T-cell (primary cell): ENCODE results near the gene SLC35A4. TPM values are rescaled to one million over a fixed set of nuclear protein-coding genes. Genes with fewer than 3 reads are reported as not detected.
"Not testable (repeated sequence)": the region's sequence is repeated elsewhere in the genome, so short reads cannot be mapped to it uniquely, and the experiment has no call there.

Experiments
- ATAC-seq, 4 experiments: fragments of 200-7000 bp in 3 of 4; fragments of 150-1000 bp in 1 of 4; cut with Tn5 transposase; replicated peaks in 1 of 4; 1 replicate in 3 of 4; 2 replicates in 1 of 4; pipeline ENCODE4 v1.10.0; 2021; ENCODE audit warnings: moderate library complexity in 3 of 4, mild to moderate bottlenecking in 2 of 4, moderate number of reproducible peaks in 1 of 4
- CTCF ChIA-PET, 2 donors: fragments of 300-600 bp; sonication (Branson Sonifier 250); formaldehyde crosslinking; loops; one replicate each; lab custom pipeline; 2022; ENCODE audit warnings: antibody characterized with exemption in 2 of 2; lab: Charles Lee
- POLR2A ChIA-PET, 2 donors: fragments of 300-600 bp; sonication (Branson Sonifier 250); formaldehyde crosslinking; loops; one replicate each; lab custom pipeline; 2022; ENCODE audit warnings: antibody characterized with exemption in 2 of 2; lab: Charles Lee
- DNase-seq, 35 experiments: peaks; one replicate each; pipeline versions ENCODE4 v3.0.0 to v3.0.0-alpha.2; 2013 to 2023
- H3K27ac ChIP-seq: one replicate; pipeline ENCODE4 v1.5.1; 2013; ENCODE audit warnings: low read length
- H3K27me3 ChIP-seq, 2 experiments: replicated peaks in 1 of 2; 1 replicate in 1 of 2; 2 replicates in 1 of 2; pipeline versions ENCODE4 v1.6.1 to v1.7.0; 2013; ENCODE audit warnings: low read length in 1 of 2, mixed read lengths in 1 of 2; ENCODE audit not compliant: control insufficient read depth in 2 of 2, insufficient read depth in 2 of 2; ENCODE audit errors: extremely low read depth in 1 of 2
- H3K36me3 ChIP-seq, 2 donors: 1 replicate in 1 of 2; 2 replicates in 1 of 2; pipeline versions ENCODE4 v1.6.1 to v1.7.0; 2013; ENCODE audit warnings: low read length in 1 of 2; ENCODE audit not compliant: control insufficient read depth in 2 of 2, insufficient read depth in 1 of 2; ENCODE audit errors: extremely low read depth in 1 of 2
- H3K4me1 ChIP-seq, 2 experiments: 1 replicate in 1 of 2; 2 replicates in 1 of 2; pipeline versions ENCODE4 v1.6.1 to v1.7.0; 2013; ENCODE audit warnings: low read length in 2 of 2, mixed read lengths in 1 of 2; ENCODE audit not compliant: insufficient read depth in 2 of 2, control insufficient read depth in 1 of 2; ENCODE audit errors: extremely low read depth in 1 of 2
- H3K4me3 ChIP-seq, 2 donors: 1 replicate in 1 of 2; 2 replicates in 1 of 2; pipeline versions ENCODE4 v1.5.1 to v1.7.0; 2013; ENCODE audit warnings: mild to moderate bottlenecking in 2 of 2, low read length in 1 of 2, moderate library complexity in 1 of 2; ENCODE audit not compliant: control insufficient read depth in 1 of 2; ENCODE audit errors: extremely low read depth in 1 of 2
- H3K9me3 ChIP-seq: 2 replicates; pipeline ENCODE4 v1.7.0; 2013
- H3K27ac Mint-ChIP-seq, 2 donors: one replicate each; pipeline ENCODE4 v1.8.0; 2020 to 2021; ENCODE audit warnings: mild to moderate bottlenecking in 2 of 2, mixed read lengths in 2 of 2
- H3K27me3 Mint-ChIP-seq, 2 donors: one replicate each; pipeline ENCODE4 v1.8.0; 2021 to 2022; ENCODE audit warnings: mixed read lengths in 2 of 2
- H3K36me3 Mint-ChIP-seq: one replicate; pipeline ENCODE4 v1.8.0; 2021; ENCODE audit warnings: mixed read lengths
- H3K4me1 Mint-ChIP-seq, 3 donors: one replicate each; pipeline ENCODE4 v1.8.0; 2020 to 2022; ENCODE audit warnings: mixed read lengths in 3 of 3, mild to moderate bottlenecking in 1 of 3
- H3K4me3 Mint-ChIP-seq, 3 donors: one replicate each; pipeline ENCODE4 v1.8.0; 2020 to 2022; ENCODE audit warnings: mild to moderate bottlenecking in 3 of 3, mixed read lengths in 3 of 3, moderate library complexity in 3 of 3
- H3K9me3 Mint-ChIP-seq, 3 donors: one replicate each; pipeline ENCODE4 v1.8.0; 2020 to 2022; ENCODE audit warnings: mixed read lengths in 3 of 3
- WGBS: methylation state at CpG from one replicate; pipeline ENCODE4 v1.1.5; 2013; ENCODE audit warnings: missing lambda C conversion rate; ENCODE audit not compliant: insufficient coverage; 5-methylcytosine and 5-hydroxymethylcytosine counted together
- total RNA-seq, 35 experiments: library from RNA in 6 of 35; stranded (reverse) in 6 of 35; fragments of 120-200 nt in 1 of 35; gene quantifications; one replicate each; pipeline versions ENCODE4 v1.2.1 to v1.2.4 and lab custom pipeline; 2013 to 2026

SLC35A4 gene
- total RNA-seq, 5 donors from 2014 or later (not counting 1 experiment from before 2014, with no cell fraction given), result 47.7 to 75.2 (median 72.4) TPM

- Mint-ChIP-seq H3K36me3 (peaks cover 3% of the 10 kb centered on the region), H3K4me3 (no peak overlapping the region), H3K27ac (no peak overlapping the region), H3K4me1 (no peaks in the 10 kb centered on the region), H3K27me3 (peaks cover 4 to 8% of the 10 kb centered on the region in 2 donors), H3K9me3 (peaks cover 0 to 9% (median 0%) of the 10 kb centered on the region in 3 donors)
- WGBS, result no CpG with 5 or more reads among the region's 1 CpG
- Histone ChIP-seq H3K4me1 (no peaks in the 10 kb centered on the region), H3K9me3 (no peaks in the 10 kb centered on the region), H3K27ac (no peak overlapping the region), H3K4me3 (no peak overlapping the region), H3K27me3 (peaks cover 0 to 7% of the 10 kb centered on the region in 2 experiments), H3K36me3 (no peaks in the 10 kb centered on the region)
- ChIA-PET POLR2A (no interaction called here), CTCF (no interaction called here)
- DNase-seq (no peak), ATAC-seq (no peak)
Measured at GRCh38 chr5:140587495-140587894, 22.9 kb downstream of the SLC35A4 start.

- no CpG with 5 or more reads among the region's 5 CpGs for WGBS
- peaks cover 0 to 7% of the 10 kb centered on the region in 2 experiments for H3K27me3 ChIP-seq
- no peak for ATAC-seq
- ChIA-PET CTCF (no interaction called here), POLR2A (no interaction called here)
- H3K36me3 ChIP-seq, result no peaks in the 10 kb centered on the region
- no peaks in the 10 kb centered on the region for H3K4me1 ChIP-seq
- Mint-ChIP-seq H3K27ac (no peak overlapping the region), H3K4me1 (no peaks in the 10 kb centered on the region), H3K36me3 (peaks cover 3% of the 10 kb centered on the region), H3K9me3 (peaks cover 0 to 6% (median 0%) of the 10 kb centered on the region in 3 donors), H3K4me3 (no peak overlapping the region), H3K27me3 (peaks cover under 1 to 2% of the 10 kb centered on the region in 2 donors)
- no peak overlapping the region for H3K27ac ChIP-seq
- H3K4me3 ChIP-seq, result no peak overlapping the region
- no peak for DNase-seq
- H3K9me3 ChIP-seq, result no peaks in the 10 kb centered on the region
Measured at GRCh38 chr5:140588311-140589070, 23.9 kb downstream of the SLC35A4 start.

GRCh38 chr5:140590861-140591260 lies 26.2 kb downstream of the SLC35A4 start:
- WGBS, result 82% methylated on average over 5 of the region's 7 CpGs
- Histone ChIP-seq H3K4me1 (no peaks in the 10 kb centered on the region), H3K4me3 (no peak overlapping the region), H3K27ac (no peak overlapping the region), H3K36me3 (no peaks in the 10 kb centered on the region), H3K9me3 (no peaks in the 10 kb centered on the region), H3K27me3 (peaks cover 0 to 8% of the 10 kb centered on the region in 2 experiments)
- ATAC-seq (no peak), DNase-seq (no peak)
- no peak overlapping the region for H3K27ac Mint-ChIP-seq
- H3K9me3 Mint-ChIP-seq, result no peaks in the 10 kb centered on the region
- ChIA-PET CTCF (no interaction called here), POLR2A (no interaction called here)
- H3K36me3 Mint-ChIP-seq, result no peaks in the 10 kb centered on the region
- no peak overlapping the region for H3K4me3 Mint-ChIP-seq
- peaks cover 4 to 7% of the 10 kb centered on the region in 2 donors for H3K27me3 Mint-ChIP-seq
- no peaks in the 10 kb centered on the region for H3K4me1 Mint-ChIP-seq

- H3K9me3 ChIP-seq, result no peaks in the 10 kb centered on the region
- no peak for DNase-seq
- no peaks in the 10 kb centered on the region for H3K4me1 Mint-ChIP-seq
- H3K36me3 Mint-ChIP-seq, result no peaks in the 10 kb centered on the region
- H3K27me3 ChIP-seq, result peaks cover 0 to 8% of the 10 kb centered on the region in 2 experiments
- no peak for ATAC-seq
- no peak overlapping the region for H3K27ac ChIP-seq
- H3K4me3 ChIP-seq, result no peak overlapping the region
- no peaks in the 10 kb centered on the region for H3K36me3 ChIP-seq
- no peak overlapping the region for H3K4me3 Mint-ChIP-seq
- no peaks in the 10 kb centered on the region for H3K9me3 Mint-ChIP-seq
- no peaks in the 10 kb centered on the region for H3K4me1 ChIP-seq
- POLR2A ChIA-PET, result no interaction called here
- CTCF ChIA-PET, result no interaction called here
- WGBS, result 71% methylated on average over 2 of the region's 5 CpGs
- H3K27ac Mint-ChIP-seq, result no peak overlapping the region
- peaks cover 4 to 7% of the 10 kb centered on the region in 2 donors for H3K27me3 Mint-ChIP-seq
Measured at GRCh38 chr5:140591747-140592372, 27.2 kb downstream of the SLC35A4 start.

GRCh38 chr5:140593070-140593469 lies 28.4 kb downstream of the SLC35A4 start:
- H3K27me3 ChIP-seq, H3K27ac ChIP-seq, H3K9me3 Mint-ChIP-seq, H3K9me3 ChIP-seq, H3K4me3 ChIP-seq, CTCF ChIA-PET, H3K4me1 Mint-ChIP-seq, H3K36me3 ChIP-seq, H3K36me3 Mint-ChIP-seq, POLR2A ChIA-PET, H3K27me3 Mint-ChIP-seq, H3K4me1 ChIP-seq, ATAC-seq, H3K27ac Mint-ChIP-seq, DNase-seq: not testable (repeated sequence)
- 81% methylated on average over 5 of the region's 14 CpGs for WGBS
- H3K4me3 Mint-ChIP-seq, result peak overlapping the region in 1 of 3 donors; percentile 41

- ChIA-PET POLR2A (no interaction called here), CTCF (interaction anchor here in 1 of 2 donors (0.5 kb wide), 1 partner anchor 225 kb away, joined by 3 read pairs; no protein-coding TSS in a partner anchor)
- Histone ChIP-seq H3K27ac (no peak overlapping the region), H3K9me3 (no peaks in the 10 kb centered on the region), H3K36me3 (no peaks in the 10 kb centered on the region), H3K4me1 (no peaks in the 10 kb centered on the region), H3K4me3 (no peak overlapping the region), H3K27me3 (peaks cover 0 to 8% of the 10 kb centered on the region in 2 experiments)
- no peak for ATAC-seq
- Mint-ChIP-seq H3K9me3 (no peaks in the 10 kb centered on the region), H3K27ac (no peak overlapping the region), H3K27me3 (peaks cover 4 to 7% of the 10 kb centered on the region in 2 donors), H3K36me3 (no peaks in the 10 kb centered on the region), H3K4me3 (no peak overlapping the region), H3K4me1 (no peaks in the 10 kb centered on the region)
- WGBS, result 79% methylated on average over 6 of the region's 6 CpGs
- DNase-seq, result no peak
Measured at GRCh38 chr5:140594169-140594568, 29.5 kb downstream of the SLC35A4 start.
